ENCODE measurements around the gene GLUL. TPM values are rescaled to one million over a fixed set of nuclear protein-coding genes. Genes with fewer than 3 reads are reported as not detected.
"Not testable (repeated sequence)": the region's sequence is repeated elsewhere in the genome, so short reads cannot be mapped to it uniquely, and the experiment has no call there.

The GLUL gene
- total RNA-seq, 1 donor from 2014 or later = 435 TPM

- no peaks in the 10 kb centered on the region for H3K9me3 ChIP-seq (ENCODE audit: control insufficient read depth in 3 of 3, low read length in 3 of 3)
- no peak overlapping the region for H3K27ac ChIP-seq (ENCODE audit: low read depth, low read length)
- no peaks in the 10 kb centered on the region for H3K36me3 ChIP-seq (ENCODE audit: control insufficient read depth in 3 of 3, insufficient read depth in 3 of 3, low read length in 3 of 3)
- H3K4me1 ChIP-seq (ENCODE audit: control insufficient read depth in 3 of 3, insufficient read depth in 3 of 3, low read length in 3 of 3) = peaks cover 17 to 27% (median 22%) of the 10 kb centered on the region in 3 donors
- H3K27me3 ChIP-seq (ENCODE audit: control insufficient read depth in 3 of 3, insufficient read depth in 3 of 3, low read length in 3 of 3) = no peaks in the 10 kb centered on the region
- H3K4me3 ChIP-seq (ENCODE audit: low read length in 3 of 3) = no peak overlapping the region
- H3K9ac ChIP-seq (ENCODE audit: low read depth in 1 of 3, low read length in 3 of 3) = no peak overlapping the region
Measured at GRCh38 chr1:182335771-182336566, 55.6 kb downstream of the GLUL start.

GRCh38 chr1:182333071-182333571, 58.5 kb downstream of the GLUL start:
- not testable (repeated sequence) for H3K27me3 ChIP-seq (ENCODE audit: control insufficient read depth in 3 of 3, insufficient read depth in 3 of 3, low read length in 3 of 3); H3K9ac ChIP-seq (ENCODE audit: low read depth in 1 of 3, low read length in 3 of 3); H3K9me3 ChIP-seq (ENCODE audit: control insufficient read depth in 3 of 3, low read length in 3 of 3); H3K4me3 ChIP-seq (ENCODE audit: low read length in 3 of 3); H3K36me3 ChIP-seq (ENCODE audit: control insufficient read depth in 3 of 3, insufficient read depth in 3 of 3, low read length in 3 of 3); H3K27ac ChIP-seq (ENCODE audit: low read depth, low read length)
- peaks cover 14 to 24% (median 15%) of the 10 kb centered on the region in 3 donors for H3K4me1 ChIP-seq (ENCODE audit: control insufficient read depth in 3 of 3, insufficient read depth in 3 of 3, low read length in 3 of 3)

- H3K4me1 ChIP-seq (ENCODE audit: control insufficient read depth in 3 of 3, insufficient read depth in 3 of 3, low read length in 3 of 3) = peaks cover 8 to 18% (median 9%) of the 10 kb centered on the region in 3 donors
- no peak overlapping the region for H3K4me3 ChIP-seq (ENCODE audit: low read length in 3 of 3)
- no peak overlapping the region for H3K27ac ChIP-seq (ENCODE audit: low read depth, low read length)
- no peaks in the 10 kb centered on the region for H3K27me3 ChIP-seq (ENCODE audit: control insufficient read depth in 3 of 3, insufficient read depth in 3 of 3, low read length in 3 of 3)
- no peak overlapping the region for H3K9ac ChIP-seq (ENCODE audit: low read depth in 1 of 3, low read length in 3 of 3)
- no peaks in the 10 kb centered on the region for H3K36me3 ChIP-seq (ENCODE audit: control insufficient read depth in 3 of 3, insufficient read depth in 3 of 3, low read length in 3 of 3)
- no peaks in the 10 kb centered on the region for H3K9me3 ChIP-seq (ENCODE audit: control insufficient read depth in 3 of 3, low read length in 3 of 3)
Measured at GRCh38 chr1:182332261-182333060, 59.1 kb downstream of the GLUL start.

Other genes starting within 250 kb of the GLUL start
- not detected for gene TEDDM1, start 8.9 kb upstream of the GLUL start, total RNA-seq
- not detected for gene RGSL1, start 58.4 kb upstream of the GLUL start, total RNA-seq
- 4.2 TPM for gene RNASEL, start 197.5 kb upstream of the GLUL start, total RNA-seq
- 7.8 TPM for gene RGS16, start 212.6 kb upstream of the GLUL start, total RNA-seq

Data from skeletal muscle tissue (tissue), 4 donors.